Hypothalamus (tissue), 51 donors: ENCODE results near the gene GPAM.
A peak's percentile ranks its signal among the peaks of the same experiment; 100 is the strongest.

ENCODE experiments used
- DNase-seq, 51 donors: peaks; one replicate each; lab custom pipeline; 2025; lab: John Stamatoyannopoulos, UW

The GPAM gene

DNA sequence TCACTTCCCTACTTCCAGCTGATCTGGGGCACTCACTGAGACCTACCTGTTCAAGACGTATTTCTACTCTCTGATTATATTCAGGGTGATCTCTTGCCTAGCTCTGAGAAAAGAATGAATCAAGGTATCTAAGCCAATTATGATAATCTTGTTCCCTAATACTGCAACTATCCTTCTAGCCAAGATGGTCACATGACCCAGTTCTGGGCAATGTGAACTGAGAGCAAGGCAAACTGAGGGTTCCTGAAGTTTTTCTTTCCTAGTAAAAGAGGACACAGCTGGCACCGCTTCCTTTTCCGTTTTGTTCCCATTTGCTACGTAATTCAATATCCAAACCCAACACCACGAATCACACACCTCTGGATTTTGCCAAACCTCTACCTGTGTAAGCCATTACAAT, 5.9 kb upstream of the GPAM start:
- DNase-seq, result peak in 13 of 51 donors; percentile 9 to 56 (median 27)

DNA sequence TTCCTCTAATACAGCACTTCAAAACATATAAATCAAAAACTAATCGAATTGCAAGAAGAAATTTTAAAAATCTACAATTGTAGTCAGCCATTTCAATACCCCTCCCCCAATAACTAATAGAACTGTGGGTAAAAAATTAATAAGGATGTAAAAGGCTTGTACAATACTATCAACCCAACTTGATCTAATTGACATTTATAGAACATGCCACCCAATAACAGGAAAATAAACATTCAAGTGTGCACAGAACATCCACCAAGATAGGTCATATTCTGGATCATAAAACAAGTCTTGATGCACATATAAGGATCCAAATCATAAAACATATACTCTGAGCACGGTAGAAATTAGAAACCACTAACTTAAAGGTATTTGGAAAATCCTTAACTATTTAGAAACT, 4.0 kb upstream of the GPAM start:
- no peak for DNase-seq

DNA sequence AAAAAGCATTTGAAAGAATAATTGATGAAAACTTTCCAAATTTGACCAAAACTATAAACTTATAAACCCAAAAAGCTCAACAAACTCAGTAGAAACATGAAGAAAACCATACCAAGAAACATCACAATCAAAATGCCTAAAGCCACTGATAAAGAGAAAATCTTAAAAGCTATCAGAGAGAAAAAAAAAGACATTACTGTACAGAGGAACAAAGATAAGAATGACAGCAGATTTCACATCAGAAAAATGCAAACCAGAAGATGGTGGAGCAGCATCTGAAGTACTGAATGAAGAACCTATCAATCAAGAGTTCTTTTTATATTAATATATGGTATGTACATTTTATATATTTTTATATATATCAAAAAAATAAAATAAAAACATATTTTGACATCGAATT, 2.4 kb upstream of the GPAM start:
- DNase-seq, result no peak

DNA sequence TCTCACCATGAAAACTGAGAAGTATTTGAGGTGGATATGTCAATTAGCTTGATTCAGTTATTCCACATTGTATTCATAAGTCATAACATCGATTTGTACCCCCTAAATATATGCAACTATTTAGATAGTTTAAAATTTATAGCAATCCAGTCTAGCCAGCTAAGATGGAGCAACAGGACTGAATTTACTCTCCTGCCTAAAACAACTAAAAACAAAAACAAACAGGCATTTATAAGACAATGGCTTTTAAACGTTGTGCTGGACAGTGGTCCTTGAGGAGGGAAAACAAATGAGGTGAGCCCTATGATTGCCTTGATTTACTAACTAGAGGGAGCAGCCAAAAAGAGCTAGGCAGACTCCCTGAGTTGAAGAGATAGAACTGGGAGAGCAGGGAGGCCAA, 814 bp upstream of the GPAM start:
- no peak for DNase-seq

DNA sequence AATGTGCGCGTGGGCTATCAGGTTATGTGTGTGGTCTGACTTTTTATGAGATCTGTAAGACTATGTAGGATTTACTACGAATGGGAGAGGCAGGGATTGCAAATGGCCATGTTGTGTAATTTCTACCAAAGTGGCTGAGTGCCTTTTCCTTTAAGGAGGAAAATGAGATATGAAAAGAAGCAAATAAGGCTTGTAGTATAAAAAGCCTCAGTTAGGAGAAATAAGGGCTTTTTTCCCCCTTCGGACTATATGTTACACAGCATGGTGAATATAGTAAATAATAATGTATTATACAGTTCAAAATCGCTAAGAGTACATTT, 447 bp upstream of the GPAM start:
- DNase-seq, result no peak

DNA sequence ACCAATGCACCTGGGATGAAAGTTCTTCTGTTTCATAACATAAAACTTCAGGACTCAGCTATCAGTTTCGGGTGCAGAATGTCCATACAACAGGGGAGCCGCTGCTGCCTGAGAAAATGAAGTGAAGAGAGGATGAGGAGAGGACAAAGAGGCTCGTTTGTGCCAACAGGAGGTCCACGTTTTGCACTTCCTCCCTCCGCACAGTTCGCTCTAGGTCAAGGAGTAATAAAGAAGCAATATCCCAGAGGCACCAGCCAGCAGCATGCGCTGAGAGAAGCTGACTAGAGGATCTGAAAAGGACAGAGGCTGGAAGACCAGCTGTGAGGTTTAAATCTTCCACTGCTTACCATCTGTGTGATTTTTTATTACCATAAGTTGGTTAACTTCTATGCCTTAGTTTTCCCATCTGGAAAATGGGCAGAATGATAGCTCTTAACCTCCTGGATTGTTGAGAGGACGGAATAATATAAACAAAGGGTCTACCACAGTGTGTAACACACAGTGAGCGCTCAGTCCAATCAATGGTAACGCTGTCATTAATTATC, 709 bp downstream of the GPAM start:
- no peak for DNase-seq

DNA sequence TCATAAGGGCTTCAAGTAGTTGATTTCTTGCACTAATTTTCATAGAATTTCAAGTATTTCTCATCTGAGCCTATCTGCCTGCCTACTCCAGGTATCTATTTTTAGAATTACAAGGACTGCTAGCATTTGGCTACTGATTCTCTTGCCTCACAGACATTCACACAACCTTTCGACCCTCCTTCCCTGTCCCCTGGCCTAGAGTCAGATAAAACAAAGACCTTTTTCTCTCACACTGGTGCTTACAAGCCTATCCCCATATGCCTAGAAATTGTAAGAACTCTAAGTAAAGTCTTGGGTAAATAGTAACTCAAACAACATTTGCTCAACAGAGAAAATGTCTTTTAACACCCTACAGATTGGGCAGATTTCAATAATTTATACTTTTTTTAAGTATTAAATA, 6.3 kb downstream of the GPAM start:
- no peak for DNase-seq

DNA sequence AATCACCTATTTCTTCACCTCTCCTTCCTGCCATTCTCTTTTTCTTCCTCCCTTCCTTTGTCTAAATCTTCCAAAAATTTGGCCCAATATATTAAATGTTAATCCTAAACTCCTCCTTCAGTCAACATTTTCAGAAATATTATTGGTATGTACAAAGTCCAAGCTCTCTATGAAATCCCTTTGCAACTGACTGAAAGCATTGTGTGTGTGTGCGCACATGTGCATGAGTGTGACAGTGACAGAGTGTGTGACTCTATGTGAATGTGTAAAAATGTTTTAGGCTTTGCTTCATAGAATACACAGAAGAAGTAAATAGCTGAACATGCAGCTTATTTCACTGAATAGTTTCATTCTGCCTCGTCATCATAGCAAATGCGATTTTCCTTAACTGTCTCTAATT, 7.0 kb downstream of the GPAM start:
- DNase-seq, result no peak

DNA sequence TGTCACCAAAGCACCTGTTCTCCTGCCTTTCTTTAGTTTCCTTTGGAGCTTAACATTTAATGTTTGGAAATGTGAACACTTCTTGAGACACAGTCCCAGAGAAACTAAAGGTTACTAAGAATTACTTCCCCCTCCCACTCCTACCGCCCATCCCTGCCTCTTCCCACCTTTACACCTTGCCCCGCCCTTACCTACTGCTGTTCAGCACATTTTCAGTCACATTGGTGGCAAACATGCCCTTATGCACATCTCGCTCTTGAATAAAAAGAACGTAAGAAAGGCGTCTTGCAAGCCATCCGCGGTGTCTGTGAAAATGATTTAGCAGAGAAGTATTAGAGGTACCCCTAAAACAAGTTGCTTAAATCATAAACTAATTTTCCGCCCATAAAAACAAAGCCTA, 8.2 kb downstream of the GPAM start:
- DNase-seq, result no peak

DNA sequence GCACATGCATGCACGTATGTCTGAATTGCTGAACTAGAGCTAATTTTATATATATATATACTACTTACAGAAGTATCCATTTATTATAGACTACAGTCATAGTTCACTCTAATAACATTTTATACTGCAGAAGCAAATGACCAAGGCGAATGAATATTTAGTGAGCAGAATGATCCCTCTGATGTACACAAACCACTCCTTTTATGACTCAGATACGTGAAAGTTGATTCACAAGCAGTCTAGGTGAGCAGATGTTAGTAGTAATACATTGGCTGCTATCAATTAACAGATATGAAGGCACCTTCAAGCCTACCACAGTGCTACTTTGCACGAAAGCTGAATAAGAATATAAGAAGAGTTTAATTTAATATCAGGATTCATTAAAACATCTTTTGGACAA, 10.4 kb downstream of the GPAM start:
- DNase-seq, result no peak

DNA sequence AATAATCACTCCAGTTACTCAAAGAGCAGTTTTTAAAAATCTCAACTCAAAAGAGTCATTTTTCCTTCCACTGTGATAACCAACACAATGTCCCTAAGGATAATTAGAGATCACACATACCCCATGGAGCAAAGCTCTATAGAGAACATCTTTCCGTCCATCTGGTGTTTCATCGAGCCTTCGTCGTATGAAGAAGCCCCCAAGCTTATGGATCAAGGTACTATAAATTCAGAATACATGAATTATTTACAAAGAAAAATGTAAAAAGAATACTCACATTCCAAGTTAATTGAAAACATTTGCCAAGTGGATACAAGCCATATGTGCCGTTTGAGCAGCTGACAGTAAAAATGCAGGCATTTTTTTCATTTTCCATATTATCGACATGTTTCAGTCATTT, 14.8 kb downstream of the GPAM start:
- no peak for DNase-seq

DNA sequence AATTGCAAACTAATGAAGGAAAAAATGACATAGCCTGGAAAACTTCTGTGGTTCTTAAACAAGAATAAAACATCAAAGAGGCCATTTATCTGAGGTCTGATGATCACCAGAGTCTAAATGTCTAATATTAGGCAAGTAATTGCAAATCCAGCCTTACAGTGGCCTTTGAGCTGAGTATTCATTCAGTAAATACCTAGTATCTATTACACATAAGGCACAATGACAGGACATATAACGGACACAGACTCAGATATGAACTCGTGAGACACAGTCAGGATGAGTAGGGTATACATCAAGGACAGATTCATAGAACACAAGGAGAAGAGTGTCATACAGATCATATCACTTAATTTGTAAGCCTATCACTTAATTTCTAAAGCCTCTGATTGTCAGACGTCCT, 16.8 kb downstream of the GPAM start:
- DNase-seq, result no peak

DNA sequence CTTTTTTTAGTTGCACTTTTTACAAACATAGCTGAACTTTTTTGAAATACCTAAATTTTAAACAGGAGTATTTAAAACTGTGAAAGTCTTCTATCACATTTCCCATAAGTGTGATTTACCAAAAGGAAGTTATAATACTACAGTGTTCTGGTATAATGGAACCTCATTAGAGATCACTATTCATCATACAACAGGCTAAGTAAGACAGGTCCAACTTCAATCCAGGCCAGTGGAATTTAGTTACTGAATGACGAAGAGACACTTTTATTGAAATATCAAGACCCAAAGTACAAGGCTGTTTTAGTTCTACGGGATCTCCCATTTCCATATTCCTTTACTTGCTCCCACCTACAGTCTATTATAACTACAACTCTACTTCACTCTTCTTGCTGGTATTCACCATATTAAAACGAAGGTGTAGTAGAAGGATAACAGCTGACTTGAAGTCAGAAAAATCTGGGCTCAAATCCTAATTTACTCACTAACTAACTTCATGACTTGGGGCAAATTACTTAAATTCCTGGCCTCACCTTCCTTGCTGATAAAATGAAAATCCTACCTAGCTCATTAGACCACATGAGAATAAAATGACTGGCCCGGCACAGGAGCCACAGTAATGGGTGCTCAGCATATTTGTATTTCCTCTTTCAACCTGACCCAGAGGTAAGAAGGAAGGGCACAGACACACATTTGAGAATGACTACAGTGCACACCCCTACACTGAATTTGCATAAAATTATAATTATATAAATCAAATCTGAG, 21.6 kb downstream of the GPAM start:
- DNase-seq, result no peak

DNA sequence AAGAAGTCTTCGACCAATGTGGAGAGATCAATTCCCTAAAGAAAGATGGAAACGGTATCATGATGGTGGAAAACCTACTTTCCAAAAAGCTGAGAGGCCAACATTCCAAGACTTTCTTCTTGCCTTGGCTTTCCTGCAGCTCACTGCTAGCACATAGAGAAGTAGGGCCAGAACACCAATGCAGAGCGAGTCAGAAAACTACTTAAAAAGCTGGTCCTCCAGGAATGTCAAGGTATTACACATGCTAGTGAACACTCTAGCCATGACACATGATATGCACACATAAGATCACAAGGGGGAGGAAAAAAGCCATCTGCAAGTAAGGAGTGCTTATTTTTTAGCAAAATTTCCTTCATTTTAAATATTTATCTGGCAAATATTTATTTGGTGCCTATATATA, 22.7 kb downstream of the GPAM start:
- no peak for DNase-seq

DNA sequence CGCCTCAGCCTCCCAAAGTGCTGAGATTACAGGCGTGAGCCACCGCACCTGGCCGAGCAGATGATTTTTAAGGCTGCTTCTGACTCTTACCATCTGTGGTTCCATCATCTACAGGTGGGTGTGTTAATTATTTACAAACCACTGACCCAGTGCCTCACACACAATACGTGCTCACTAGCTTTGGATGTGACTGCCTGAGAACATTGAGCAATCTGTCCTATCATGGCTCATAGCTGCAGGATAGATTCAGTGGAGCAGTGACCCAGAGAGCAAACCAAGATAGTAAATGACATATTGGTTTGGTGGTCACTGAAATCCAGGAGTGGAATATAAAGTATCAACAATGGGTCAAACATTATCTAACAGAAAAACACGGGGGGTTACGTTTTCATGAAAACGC, 24.1 kb downstream of the GPAM start:
- DNase-seq, result no peak

DNA sequence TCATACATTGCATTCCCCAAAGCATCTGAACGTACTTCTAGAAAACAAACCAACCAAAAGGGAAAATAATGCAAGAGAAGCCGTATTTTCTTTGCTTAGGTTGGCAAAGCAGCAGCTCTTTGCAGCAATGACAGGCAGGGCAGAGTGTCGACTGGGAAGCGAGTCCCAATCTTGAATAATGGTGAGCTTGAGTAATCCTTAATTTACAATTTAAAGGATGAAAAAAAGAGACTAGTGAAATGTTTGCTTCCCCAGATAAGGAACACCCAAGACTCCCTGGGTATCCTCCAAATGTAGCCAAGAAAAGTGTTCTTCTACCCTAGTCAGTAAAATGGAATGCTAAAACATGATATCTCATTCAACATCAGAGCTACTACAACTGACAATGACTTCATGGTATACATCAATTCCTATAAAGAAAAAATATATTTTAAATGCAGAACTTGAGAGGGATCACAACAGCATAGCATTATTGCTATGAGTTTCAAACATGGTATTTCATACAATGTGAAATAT, 32.0 kb downstream of the GPAM start:
- DNase-seq, result no peak

DNA sequence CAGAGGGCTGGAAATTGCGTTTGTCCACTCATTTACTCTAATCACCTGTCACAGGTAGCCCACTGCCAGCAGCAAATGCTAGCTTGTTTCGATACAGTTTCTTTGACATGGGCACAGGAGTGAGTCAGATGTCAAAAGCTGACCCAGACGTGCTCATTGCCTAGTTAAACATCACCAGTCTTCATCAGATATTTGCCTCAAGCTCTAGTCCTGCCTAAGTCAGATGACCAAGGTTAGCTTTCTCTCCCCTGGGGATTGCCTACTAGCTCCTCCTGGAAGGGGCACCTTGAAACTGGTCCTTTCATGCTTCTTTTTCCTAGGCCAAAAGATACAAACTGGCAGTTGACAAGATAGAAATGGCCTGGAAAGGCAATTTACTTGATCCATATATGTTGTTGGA, 35.2 kb downstream of the GPAM start:
- no peak for DNase-seq

DNA sequence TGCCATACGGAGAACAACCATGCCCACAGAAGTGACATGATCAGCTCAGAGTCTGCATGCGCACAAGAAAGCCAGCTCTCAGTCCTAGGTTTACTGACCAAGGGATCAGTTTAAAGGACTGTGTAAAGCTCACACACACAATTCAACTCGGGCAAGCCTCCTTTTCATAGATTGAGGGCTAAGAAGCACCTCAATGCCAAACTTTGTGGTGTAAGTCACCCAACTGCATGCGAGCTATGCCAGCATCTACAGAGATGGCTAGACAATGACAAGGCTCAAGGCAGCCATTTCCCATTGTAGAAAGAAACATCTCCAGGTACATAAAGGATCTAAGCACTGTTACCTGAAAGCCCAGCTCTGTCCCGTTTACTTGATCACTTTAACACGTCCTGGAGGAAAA, 36.8 kb downstream of the GPAM start:
- DNase-seq, result no peak

DNA sequence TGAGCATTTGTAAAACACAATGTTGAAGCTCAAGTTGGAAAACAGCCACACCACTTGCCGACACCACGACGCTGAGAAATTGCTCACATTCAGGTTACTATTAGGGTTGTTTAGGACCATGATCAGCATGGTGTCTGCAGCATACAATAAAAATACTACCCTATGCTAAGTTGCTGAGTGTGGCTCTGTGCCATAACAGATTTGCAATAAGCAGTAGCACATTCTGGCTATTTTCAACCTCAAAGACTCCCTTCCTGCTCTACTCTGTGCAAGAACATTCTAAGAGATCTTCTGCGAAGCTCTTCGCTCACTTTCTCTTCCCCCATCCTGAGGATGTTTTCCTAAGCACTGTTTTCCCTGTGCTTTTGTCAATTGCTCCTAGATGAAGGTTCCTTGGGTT, 38.3 kb downstream of the GPAM start:
- no peak for DNase-seq

DNA sequence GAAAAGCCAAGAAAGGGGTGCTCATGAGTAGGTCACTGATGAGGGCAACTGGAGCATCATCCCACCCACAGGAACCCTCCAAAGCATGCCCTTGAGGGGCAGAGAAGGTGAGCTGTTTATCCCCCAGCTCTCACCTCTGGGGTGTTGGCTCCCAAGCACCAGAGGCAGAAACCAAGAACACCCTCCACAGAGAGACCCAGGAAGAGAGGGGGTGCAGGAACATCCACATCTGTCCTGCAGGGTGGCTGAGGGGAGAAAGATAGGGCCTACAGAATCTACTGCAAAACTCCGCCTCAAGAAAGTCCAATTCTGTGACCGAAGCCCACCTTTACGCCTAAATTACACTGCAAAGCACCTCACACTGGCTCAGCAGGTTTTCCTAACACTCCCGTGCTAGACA, 40.1 kb downstream of the GPAM start:
- DNase-seq, result no peak

DNA sequence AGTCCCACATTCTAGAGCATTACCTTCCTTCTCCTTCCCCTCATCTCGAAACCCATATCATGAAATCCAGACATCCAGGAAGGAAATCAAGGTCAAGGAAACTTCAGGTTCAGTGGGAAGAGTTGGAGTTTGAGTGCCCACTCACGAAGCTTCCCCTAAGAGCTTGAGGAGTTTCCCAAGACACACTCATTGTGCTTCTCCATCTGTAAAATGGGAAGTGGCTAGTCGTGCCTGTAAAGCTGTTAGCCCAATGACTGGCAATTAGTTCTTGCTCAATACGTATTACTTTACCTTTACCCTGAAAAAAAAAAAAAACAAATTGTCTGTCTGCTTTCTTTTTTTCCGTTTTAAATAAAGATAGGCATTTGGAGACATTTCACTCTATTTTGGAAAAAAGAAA, 42.3 kb downstream of the GPAM start:
- DNase-seq, result no peak

DNA sequence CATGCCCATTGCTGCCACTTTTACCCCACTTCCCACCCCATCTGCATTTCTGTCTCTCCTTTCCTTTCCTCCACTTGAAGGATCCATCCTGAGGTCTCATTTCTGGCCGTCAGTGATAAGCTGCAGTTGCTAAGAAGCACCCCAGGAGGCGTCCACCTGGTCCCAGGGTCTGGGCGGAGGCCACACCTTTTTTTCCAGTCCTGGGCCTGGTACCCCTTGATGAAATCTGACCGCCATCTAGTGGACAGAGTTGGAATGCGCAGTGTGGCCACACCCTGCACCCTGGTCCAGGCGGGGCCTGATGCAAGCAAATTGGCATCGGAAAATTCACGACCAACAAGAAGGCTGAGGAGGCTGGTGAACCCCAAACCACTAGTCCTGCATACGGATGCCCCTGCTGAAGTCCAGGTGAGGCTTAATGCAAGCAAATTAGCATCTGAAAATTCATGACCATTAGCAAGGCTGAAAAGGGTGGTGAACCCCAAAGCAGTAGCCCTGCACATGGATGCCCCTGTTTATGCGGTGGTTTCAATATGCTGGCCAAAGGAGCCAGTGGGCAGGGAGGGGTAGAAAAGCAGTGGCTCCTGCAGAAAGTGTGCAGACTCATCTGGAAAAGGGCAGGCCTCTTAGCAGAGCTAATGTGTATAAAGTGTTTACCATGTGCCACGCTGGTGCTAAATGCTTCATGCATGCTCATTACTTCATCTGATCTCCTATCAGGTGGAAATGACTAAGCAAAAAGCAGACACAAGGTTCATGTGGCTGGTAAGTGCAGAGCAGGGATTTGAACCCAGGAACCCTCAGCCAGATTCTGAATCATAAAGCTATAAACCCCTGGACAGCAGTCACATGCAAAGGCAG, 43.2 kb downstream of the GPAM start:
- DNase-seq, result peak in 28 of 51 donors; percentile 3 to 51 (median 12)
